Epithelial cell of esophagus (primary cell): ENCODE measurements around the gene RSRC1.

Experiments used
- DNase-seq: peaks from one replicate; pipeline ENCODE4 v3.0.0; 2010; ENCODE audit warnings: low read depth
- H3K4me3 ChIP-seq: 2 replicates; pipeline ENCODE4 v1.5.1; 2011; ENCODE audit warnings: mild to moderate bottlenecking, low read length, control low read depth
- CTCF ChIP-seq: IDR thresholded peaks from 2 replicates; pipeline ENCODE4 v1.5.1; 2011; ENCODE audit warnings: low read depth, mild to moderate bottlenecking, low read length, control low read depth, inconsistent platforms; ENCODE audit not compliant: insufficient read depth; ENCODE audit errors: missing control alignments

The RSRC1 gene

GRCh38 chr3:158085931-158086330 lies 24.0 kb upstream of the RSRC1 start:
- no peak for DNase-seq
- H3K4me3 ChIP-seq, result no peak overlapping the region

GRCh38 chr3:158086361-158086760 lies 23.5 kb upstream of the RSRC1 start:
- TF ChIP-seq CTCF, result no peak
- DNase-seq, result no peak
- H3K4me3 ChIP-seq, result no peak overlapping the region

More at GRCh38 chr3:158085931-158086330, 24.0 kb upstream of the RSRC1 start:
- TF ChIP-seq CTCF, result no peak

GRCh38 chr3:158086776-158087175 lies 23.1 kb upstream of the RSRC1 start:
- H3K4me3 ChIP-seq, result no peak overlapping the region
- TF ChIP-seq CTCF, result no peak
- no peak for DNase-seq

- TF ChIP-seq CTCF, result peak; percentile 48
- no peak overlapping the region for H3K4me3 ChIP-seq
- DNase-seq, result peak; percentile 47
These were observed 18.4 kb upstream of the RSRC1 start for GRCh38 chr3:158091531-158091930.

- DNase-seq, result no peak
- TF ChIP-seq CTCF, result no peak
- H3K4me3 ChIP-seq, result no peak overlapping the region
These were observed 16.4 kb upstream of the RSRC1 start for GRCh38 chr3:158093526-158093925.

- no peak for TF ChIP-seq CTCF
- DNase-seq, result no peak
- H3K4me3 ChIP-seq, result no peak overlapping the region
These were observed 15.4 kb upstream of the RSRC1 start for GRCh38 chr3:158094235-158095110.
